WTC11 (cell line): ENCODE results near the gene USP4. TPM values are rescaled to one million over a fixed set of nuclear protein-coding genes. Genes with fewer than 3 reads are reported as not detected.

Source experiments
- AFF4 ChIP-seq: sonication (generic); formaldehyde crosslinking; IDR thresholded peaks from 2 replicates; pipeline ENCODE4 v1.8.1; 2023; ENCODE audit warnings: mild to moderate bottlenecking, missing genetic modification reagents, borderline replicate concordance
- AR ChIP-seq: fragments of 250-450 bp; sonication (Bioruptor Pico); IDR thresholded peaks from 2 replicates; pipeline ENCODE4 v1.9.0; 2021; ENCODE audit warnings: mild to moderate bottlenecking
- CBFB ChIP-seq: sonication (generic); formaldehyde crosslinking; IDR thresholded peaks from 2 replicates; pipeline ENCODE4 v1.8.1; 2022; ENCODE audit warnings: mild to moderate bottlenecking, low read depth, missing genetic modification reagents
- CREB1 ChIP-seq: sonication (generic); formaldehyde crosslinking; IDR thresholded peaks from 2 replicates; pipeline ENCODE4 v1.8.0; 2023; ENCODE audit warnings: mild to moderate bottlenecking, missing genetic modification reagents
- E2F5 ChIP-seq: sonication (generic); formaldehyde crosslinking; IDR thresholded peaks from 2 replicates; pipeline ENCODE4 v1.8.1; 2022; ENCODE audit warnings: mild to moderate bottlenecking, moderate library complexity, missing genetic modification reagents
- ESRRA ChIP-seq: sonication (generic); formaldehyde crosslinking; IDR thresholded peaks from 2 replicates; pipeline ENCODE4 v1.8.1; 2022; ENCODE audit warnings: mild to moderate bottlenecking, missing genetic modification reagents, borderline replicate concordance
- ETV6 ChIP-seq: sonication (generic); formaldehyde crosslinking; IDR thresholded peaks from 2 replicates; pipeline ENCODE4 v1.8.1; 2022; ENCODE audit warnings: mild to moderate bottlenecking, missing genetic modification reagents
- FOXP1 ChIP-seq: sonication (generic); formaldehyde crosslinking; IDR thresholded peaks from 2 replicates; pipeline ENCODE4 v1.8.0; 2022; ENCODE audit warnings: missing genetic modification reagents, mild to moderate bottlenecking, moderate library complexity, borderline replicate concordance
- GRHL2 ChIP-seq: fragments of 250-450 bp; sonication (Bioruptor Pico); IDR thresholded peaks from 2 replicates; pipeline ENCODE4 v1.8.0; 2022; ENCODE audit warnings: mild to moderate bottlenecking, moderate library complexity; ENCODE audit not compliant: insufficient replicate concordance, severe bottlenecking
- GTF2I ChIP-seq: fragments of 250-450 bp; sonication (Bioruptor Pico); conservative IDR thresholded peaks from 2 replicates; pipeline ENCODE4 v1.4.0; 2021; ENCODE audit warnings: mild to moderate bottlenecking
- IRF2 ChIP-seq: sonication (generic); formaldehyde crosslinking; IDR thresholded peaks from 2 replicates; pipeline ENCODE4 v1.8.0; 2022; ENCODE audit warnings: low read depth, missing genetic modification reagents, borderline replicate concordance
- KAT7 ChIP-seq: sonication (generic); formaldehyde crosslinking; IDR thresholded peaks from 2 replicates; pipeline ENCODE4 v1.8.1; 2023; ENCODE audit warnings: missing genetic modification reagents, mild to moderate bottlenecking, borderline replicate concordance
- MLX ChIP-seq: sonication (generic); formaldehyde crosslinking; IDR thresholded peaks from 2 replicates; pipeline ENCODE4 v1.8.1; 2023; ENCODE audit warnings: mild to moderate bottlenecking, missing genetic modification reagents, moderate library complexity
- NR3C1 ChIP-seq: sonication (generic); formaldehyde crosslinking; conservative IDR thresholded peaks from 2 replicates; pipeline ENCODE4 v1.8.1; 2023; ENCODE audit warnings: low read depth, mild to moderate bottlenecking, missing genetic modification reagents
- PRDM15 ChIP-seq: sonication (generic); formaldehyde crosslinking; IDR thresholded peaks from 2 replicates; pipeline ENCODE4 v1.8.0; 2022; ENCODE audit warnings: missing genetic modification reagents
- PREB ChIP-seq: sonication (generic); formaldehyde crosslinking; IDR thresholded peaks from 2 replicates; pipeline ENCODE4 v1.8.1; 2022; ENCODE audit warnings: mild to moderate bottlenecking, missing genetic modification reagents, moderate library complexity, borderline replicate concordance
- PRRX2 ChIP-seq: fragments of 250-450 bp; sonication (Bioruptor Pico); IDR thresholded peaks from 2 replicates; pipeline ENCODE4 v1.8.0; 2021; ENCODE audit warnings: mild to moderate bottlenecking
- SP1 ChIP-seq: sonication (generic); formaldehyde crosslinking; conservative IDR thresholded peaks from 2 replicates; pipeline ENCODE4 v1.8.1; 2022; ENCODE audit warnings: missing genetic modification reagents
- TEAD1 ChIP-seq: sonication (generic); formaldehyde crosslinking; IDR thresholded peaks from 2 replicates; pipeline ENCODE4 v1.8.0; 2022; ENCODE audit warnings: mild to moderate bottlenecking, missing genetic modification reagents
- ZBTB43 ChIP-seq: sonication (generic); formaldehyde crosslinking; IDR thresholded peaks from 2 replicates; pipeline ENCODE4 v1.8.1; 2023; ENCODE audit warnings: mild to moderate bottlenecking, missing genetic modification reagents
- ZNF317 ChIP-seq: sonication (generic); formaldehyde crosslinking; IDR thresholded peaks from 2 replicates; pipeline ENCODE4 v1.8.1; 2023; ENCODE audit warnings: low read depth, mild to moderate bottlenecking, moderate library complexity, missing genetic modification reagents, borderline replicate concordance
- total RNA-seq: library from RNA; stranded (reverse); gene quantifications from 3 replicates; pipeline ENCODE4 v1.2.3, GENCODE V29; 2021

Gene USP4
- total RNA-seq, 1 experiment from 2014 or later = 29.1 TPM

GRCh38 chr3:49358217-49358883 is 18.5 kb upstream of the USP4 start, which contains the start of gene GPX1 (continued):
- 0 out of 2 replicates have a peak, but pooled peaks have one; percentile 4 for TF ChIP-seq ZNF317 (CRISPR knock-in tag)
- TF ChIP-seq ETV6 (CRISPR knock-in tag) = peak; percentile 67; the same call in 1 of the 2 replicates
- no peak for TF ChIP-seq PRDM15
- TF ChIP-seq CBFB (CRISPR knock-in tag) = peak; percentile 93; the same call in 1 of the 2 replicates
- peak; percentile 25 for TF ChIP-seq PRRX2 (CRISPR knock-in tag)
- TF ChIP-seq NR3C1 (CRISPR knock-in tag) = 0 out of 2 replicates have a peak, but pooled peaks have one; percentile 22
- TF ChIP-seq SP1 (CRISPR knock-in tag) = no peak; the same call in 1 of the 2 replicates
- TF ChIP-seq GRHL2 (CRISPR knock-in tag) = no peak
- TF ChIP-seq CREB1 (CRISPR knock-in tag) = no peak
- no peak for TF ChIP-seq PREB (CRISPR knock-in tag)
- TF ChIP-seq MLX (CRISPR knock-in tag) = no peak
- peak; percentile 84; the same call in 1 of the 2 replicates for TF ChIP-seq TEAD1 (CRISPR knock-in tag)
- TF ChIP-seq GTF2I = peak; percentile 37; the same call in 1 of the 2 replicates
- TF ChIP-seq AR = peak; percentile 54; the same call in 1 of the 2 replicates
- TF ChIP-seq IRF2 (CRISPR knock-in tag) = no peak
- TF ChIP-seq ZBTB43 (CRISPR knock-in tag) = 0 out of 2 replicates have a peak, but pooled peaks have one; percentile 22
- TF ChIP-seq E2F5 (CRISPR knock-in tag) = no peak; the same call in 1 of the 2 replicates
- TF ChIP-seq FOXP1 (CRISPR knock-in tag) = peak; percentile 80; the same call in 1 of the 2 replicates
- TF ChIP-seq ESRRA (CRISPR knock-in tag) = no peak; the same call in 1 of the 2 replicates
- no peak for TF ChIP-seq KAT7 (CRISPR knock-in tag)
- TF ChIP-seq AFF4 (CRISPR knock-in tag) = peak; percentile 71; the same call in 1 of the 2 replicates
